Calu3 (cell line): Measurements from ENCODE around the gene ARTN. TPM values are rescaled to one million over a fixed set of nuclear protein-coding genes. Genes with fewer than 3 reads are reported as not detected.

ENCODE experiments used
- BruUV-seq: library from RNA; stranded (reverse); fragments of 400-500 nt; replicated peaks from 2 replicates; lab custom pipeline; 2021; lab: Mats Ljungman, UMichigan
- CTCF ChIA-PET: fragments of 300-600 bp; sonication (Branson Sonifier 250); formaldehyde crosslinking; loops from one replicate; lab custom pipeline; 2022; ENCODE audit warnings: antibody characterized with exemption; lab: Charles Lee
- DNase-seq: peaks from one replicate; pipeline ENCODE4 v3.0.0; 2022
- H3K27ac Mint-ChIP-seq: one replicate; pipeline ENCODE4 v1.8.0; 2022; ENCODE audit warnings: mixed read lengths; ENCODE audit not compliant: unreplicated experiment
- H3K27me3 Mint-ChIP-seq: one replicate; pipeline ENCODE4 v1.8.0; 2022; ENCODE audit warnings: mixed read lengths; ENCODE audit not compliant: unreplicated experiment
- H3K36me3 Mint-ChIP-seq: one replicate; pipeline ENCODE4 v1.8.0; 2022; ENCODE audit warnings: mild to moderate bottlenecking, moderate library complexity, mixed read lengths; ENCODE audit not compliant: insufficient read depth, unreplicated experiment
- H3K4me1 Mint-ChIP-seq: one replicate; pipeline ENCODE4 v1.8.0; 2022; ENCODE audit warnings: mild to moderate bottlenecking, low read depth, mixed read lengths; ENCODE audit not compliant: unreplicated experiment
- H3K4me3 Mint-ChIP-seq: one replicate; pipeline ENCODE4 v1.8.0; 2022; ENCODE audit warnings: mild to moderate bottlenecking, low read depth, moderate library complexity, mixed read lengths; ENCODE audit not compliant: unreplicated experiment
- H3K9me3 Mint-ChIP-seq: one replicate; pipeline ENCODE4 v1.8.0; 2022; ENCODE audit warnings: low read depth, mixed read lengths; ENCODE audit not compliant: unreplicated experiment
- CTCF ChIP-seq: fragments of 200-600 bp; IDR thresholded peaks from one replicate; pipeline ENCODE4 v1.8.0; 2022; ENCODE audit warnings: antibody characterized with exemption; ENCODE audit not compliant: unreplicated experiment
- intact Hi-C: fragments of 100-400 bp; cut with micrococcal nuclease; formaldehyde crosslinking; loops from one replicate; pipeline ENCODE4 v1.10.0; 2022; ENCODE audit not compliant: unreplicated experiment
- total RNA-seq: library from RNA; stranded (reverse); gene quantifications from 2 replicates; pipeline ENCODE4 v1.2.3, GENCODE V29; 2022

Gene ARTN
- total RNA-seq, 1 experiment from 2014 or later, result 1.4 TPM

GRCh38 chr1:43982241-43982640 lies 48.6 kb downstream of the ARTN start:
- BruUV-seq, result no TSS peak
- intact Hi-C loops, result no loop called here
- CTCF ChIA-PET, result no interaction called here
- Mint-ChIP-seq H3K9me3 (no peaks in the 10 kb centered on the region), H3K4me1 (peaks cover 57% of the 10 kb centered on the region), H3K27ac (no peak overlapping the region), H3K27me3 (no peaks in the 10 kb centered on the region), H3K36me3 (peaks cover 32% of the 10 kb centered on the region), H3K4me3 (no peak overlapping the region)
- no peak for TF ChIP-seq CTCF
- DNase-seq, result no peak

GRCh38 chr1:43982808-43983207 lies 49.2 kb downstream of the ARTN start:
- Mint-ChIP-seq H3K27me3 (no peaks in the 10 kb centered on the region), H3K9me3 (no peaks in the 10 kb centered on the region), H3K4me3 (no peak overlapping the region), H3K4me1 (peaks cover 57% of the 10 kb centered on the region), H3K27ac (no peak overlapping the region), H3K36me3 (peaks cover 30% of the 10 kb centered on the region)
- intact Hi-C loops, result no loop called here
- no TSS peak for BruUV-seq
- DNase-seq, result no peak
- CTCF ChIA-PET, result no interaction called here
- TF ChIP-seq CTCF, result no peak

- BruUV-seq, result no TSS peak
- Mint-ChIP-seq H3K27ac (no peak overlapping the region), H3K27me3 (no peaks in the 10 kb centered on the region), H3K4me3 (no peak overlapping the region), H3K9me3 (no peaks in the 10 kb centered on the region), H3K4me1 (peaks cover 51% of the 10 kb centered on the region), H3K36me3 (peaks cover 24% of the 10 kb centered on the region)
- no peak for TF ChIP-seq CTCF
- CTCF ChIA-PET, result no interaction called here
- intact Hi-C loops, result no loop called here
- no peak for DNase-seq
These were observed 49.8 kb downstream of the ARTN start for GRCh38 chr1:43983253-43983899.

- Mint-ChIP-seq H3K4me3 (no peak overlapping the region), H3K27me3 (no peaks in the 10 kb centered on the region), H3K36me3 (peaks cover 15% of the 10 kb centered on the region), H3K27ac (no peak overlapping the region), H3K9me3 (no peaks in the 10 kb centered on the region), H3K4me1 (peaks cover 47% of the 10 kb centered on the region)
- DNase-seq, result no peak
- BruUV-seq, result no TSS peak
- TF ChIP-seq CTCF, result no peak
- CTCF ChIA-PET, result no interaction called here
- intact Hi-C loops, result no loop called here
These were observed 51.3 kb downstream of the ARTN start for GRCh38 chr1:43984855-43985254.
